ENCODE measurements around the gene PLPPR4. TPM values are rescaled to one million over a fixed set of nuclear protein-coding genes. Genes with fewer than 3 reads are reported as not detected.

Gene PLPPR4
- polyA plus RNA-seq, 1 of the 3 experiments (the other 2 are of a cell fraction): 0.61 TPM

DNA sequence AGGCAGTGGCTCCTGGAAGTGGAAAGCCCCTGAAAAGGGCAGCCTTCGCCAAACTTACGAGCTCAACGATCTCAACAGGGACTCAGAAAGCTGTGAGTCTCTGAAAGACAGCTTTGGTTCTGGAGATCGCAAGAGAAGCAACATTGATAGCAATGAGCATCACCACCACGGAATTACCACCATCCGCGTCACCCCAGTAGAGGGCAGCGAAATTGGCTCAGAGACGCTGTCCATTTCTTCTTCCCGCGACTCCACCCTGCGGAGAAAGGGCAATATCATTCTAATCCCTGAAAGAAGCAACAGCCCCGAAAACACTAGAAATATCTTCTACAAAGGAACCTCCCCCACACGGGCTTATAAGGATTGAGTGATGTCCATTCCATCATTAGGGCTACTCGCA lies 42.4 kb downstream of the PLPPR4 start:
- H4K20me1 ChIP-seq (ENCODE audit: insufficient read depth): no peaks in the 10 kb centered on the region
- ChIA-PET CTCF (interaction anchor here (0.7 to 0.9 kb wide), 2 partner anchors 11 to 25 kb away, joined by 3 read pairs; no protein-coding TSS in a partner anchor), POLR2A (no interaction called here)
- no peaks in the 10 kb centered on the region for H3K79me2 ChIP-seq (ENCODE audit: insufficient read depth)
- no peaks in the 10 kb centered on the region for H3F3A ChIP-seq (replicated peaks; ENCODE audit: insufficient read depth)
- TF ChIP-seq, protein P1, sequence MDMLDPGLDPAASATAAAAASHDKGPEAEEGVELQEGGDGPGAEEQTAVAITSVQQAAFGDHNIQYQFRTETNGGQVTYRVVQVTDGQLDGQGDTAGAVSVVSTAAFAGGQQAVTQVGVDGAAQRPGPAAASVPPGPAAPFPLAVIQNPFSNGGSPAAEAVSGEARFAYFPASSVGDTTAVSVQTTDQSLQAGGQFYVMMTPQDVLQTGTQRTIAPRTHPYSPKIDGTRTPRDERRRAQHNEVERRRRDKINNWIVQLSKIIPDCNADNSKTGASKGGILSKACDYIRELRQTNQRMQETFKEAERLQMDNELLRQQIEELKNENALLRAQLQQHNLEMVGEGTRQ (IDR thresholded peaks at IDR 0.05; ENCODE audit: borderline replicate concordance, low read depth, low read length): no peak
- TF ChIP-seq YY1 (IDR thresholded peaks at IDR 0.05; ENCODE audit: low read depth): no peak
- no peak for TF ChIP-seq RAD21 (IDR thresholded peaks at IDR 0.05; ENCODE audit: low read length)
- TF ChIP-seq, protein P2, sequence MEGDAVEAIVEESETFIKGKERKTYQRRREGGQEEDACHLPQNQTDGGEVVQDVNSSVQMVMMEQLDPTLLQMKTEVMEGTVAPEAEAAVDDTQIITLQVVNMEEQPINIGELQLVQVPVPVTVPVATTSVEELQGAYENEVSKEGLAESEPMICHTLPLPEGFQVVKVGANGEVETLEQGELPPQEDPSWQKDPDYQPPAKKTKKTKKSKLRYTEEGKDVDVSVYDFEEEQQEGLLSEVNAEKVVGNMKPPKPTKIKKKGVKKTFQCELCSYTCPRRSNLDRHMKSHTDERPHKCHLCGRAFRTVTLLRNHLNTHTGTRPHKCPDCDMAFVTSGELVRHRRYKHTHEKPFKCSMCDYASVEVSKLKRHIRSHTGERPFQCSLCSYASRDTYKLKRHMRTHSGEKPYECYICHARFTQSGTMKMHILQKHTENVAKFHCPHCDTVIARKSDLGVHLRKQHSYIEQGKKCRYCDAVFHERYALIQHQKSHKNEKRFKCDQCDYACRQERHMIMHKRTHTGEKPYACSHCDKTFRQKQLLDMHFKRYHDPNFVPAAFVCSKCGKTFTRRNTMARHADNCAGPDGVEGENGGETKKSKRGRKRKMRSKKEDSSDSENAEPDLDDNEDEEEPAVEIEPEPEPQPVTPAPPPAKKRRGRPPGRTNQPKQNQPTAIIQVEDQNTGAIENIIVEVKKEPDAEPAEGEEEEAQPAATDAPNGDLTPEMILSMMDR (IDR thresholded peaks at IDR 0.05): no peak
- TF ChIP-seq, protein P3, sequence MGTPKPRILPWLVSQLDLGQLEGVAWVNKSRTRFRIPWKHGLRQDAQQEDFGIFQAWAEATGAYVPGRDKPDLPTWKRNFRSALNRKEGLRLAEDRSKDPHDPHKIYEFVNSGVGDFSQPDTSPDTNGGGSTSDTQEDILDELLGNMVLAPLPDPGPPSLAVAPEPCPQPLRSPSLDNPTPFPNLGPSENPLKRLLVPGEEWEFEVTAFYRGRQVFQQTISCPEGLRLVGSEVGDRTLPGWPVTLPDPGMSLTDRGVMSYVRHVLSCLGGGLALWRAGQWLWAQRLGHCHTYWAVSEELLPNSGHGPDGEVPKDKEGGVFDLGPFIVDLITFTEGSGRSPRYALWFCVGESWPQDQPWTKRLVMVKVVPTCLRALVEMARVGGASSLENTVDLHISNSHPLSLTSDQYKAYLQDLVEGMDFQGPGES (IDR thresholded peaks at IDR 0.05; ENCODE audit: low read depth, low read length): no peak
- TF ChIP-seq, protein P4, sequence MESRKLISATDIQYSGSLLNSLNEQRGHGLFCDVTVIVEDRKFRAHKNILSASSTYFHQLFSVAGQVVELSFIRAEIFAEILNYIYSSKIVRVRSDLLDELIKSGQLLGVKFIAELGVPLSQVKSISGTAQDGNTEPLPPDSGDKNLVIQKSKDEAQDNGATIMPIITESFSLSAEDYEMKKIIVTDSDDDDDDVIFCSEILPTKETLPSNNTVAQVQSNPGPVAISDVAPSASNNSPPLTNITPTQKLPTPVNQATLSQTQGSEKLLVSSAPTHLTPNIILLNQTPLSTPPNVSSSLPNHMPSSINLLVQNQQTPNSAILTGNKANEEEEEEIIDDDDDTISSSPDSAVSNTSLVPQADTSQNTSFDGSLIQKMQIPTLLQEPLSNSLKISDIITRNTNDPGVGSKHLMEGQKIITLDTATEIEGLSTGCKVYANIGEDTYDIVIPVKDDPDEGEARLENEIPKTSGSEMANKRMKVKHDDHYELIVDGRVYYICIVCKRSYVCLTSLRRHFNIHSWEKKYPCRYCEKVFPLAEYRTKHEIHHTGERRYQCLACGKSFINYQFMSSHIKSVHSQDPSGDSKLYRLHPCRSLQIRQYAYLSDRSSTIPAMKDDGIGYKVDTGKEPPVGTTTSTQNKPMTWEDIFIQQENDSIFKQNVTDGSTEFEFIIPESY (IDR thresholded peaks at IDR 0.05; ENCODE audit: borderline replicate concordance, low read depth): no peak
- no peak for TF ChIP-seq FOSL2 (IDR thresholded peaks at IDR 0.05; ENCODE audit: borderline replicate concordance, low read depth)
- TF ChIP-seq, protein P5, sequence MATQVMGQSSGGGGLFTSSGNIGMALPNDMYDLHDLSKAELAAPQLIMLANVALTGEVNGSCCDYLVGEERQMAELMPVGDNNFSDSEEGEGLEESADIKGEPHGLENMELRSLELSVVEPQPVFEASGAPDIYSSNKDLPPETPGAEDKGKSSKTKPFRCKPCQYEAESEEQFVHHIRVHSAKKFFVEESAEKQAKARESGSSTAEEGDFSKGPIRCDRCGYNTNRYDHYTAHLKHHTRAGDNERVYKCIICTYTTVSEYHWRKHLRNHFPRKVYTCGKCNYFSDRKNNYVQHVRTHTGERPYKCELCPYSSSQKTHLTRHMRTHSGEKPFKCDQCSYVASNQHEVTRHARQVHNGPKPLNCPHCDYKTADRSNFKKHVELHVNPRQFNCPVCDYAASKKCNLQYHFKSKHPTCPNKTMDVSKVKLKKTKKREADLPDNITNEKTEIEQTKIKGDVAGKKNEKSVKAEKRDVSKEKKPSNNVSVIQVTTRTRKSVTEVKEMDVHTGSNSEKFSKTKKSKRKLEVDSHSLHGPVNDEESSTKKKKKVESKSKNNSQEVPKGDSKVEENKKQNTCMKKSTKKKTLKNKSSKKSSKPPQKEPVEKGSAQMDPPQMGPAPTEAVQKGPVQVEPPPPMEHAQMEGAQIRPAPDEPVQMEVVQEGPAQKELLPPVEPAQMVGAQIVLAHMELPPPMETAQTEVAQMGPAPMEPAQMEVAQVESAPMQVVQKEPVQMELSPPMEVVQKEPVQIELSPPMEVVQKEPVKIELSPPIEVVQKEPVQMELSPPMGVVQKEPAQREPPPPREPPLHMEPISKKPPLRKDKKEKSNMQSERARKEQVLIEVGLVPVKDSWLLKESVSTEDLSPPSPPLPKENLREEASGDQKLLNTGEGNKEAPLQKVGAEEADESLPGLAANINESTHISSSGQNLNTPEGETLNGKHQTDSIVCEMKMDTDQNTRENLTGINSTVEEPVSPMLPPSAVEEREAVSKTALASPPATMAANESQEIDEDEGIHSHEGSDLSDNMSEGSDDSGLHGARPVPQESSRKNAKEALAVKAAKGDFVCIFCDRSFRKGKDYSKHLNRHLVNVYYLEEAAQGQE (IDR thresholded peaks at IDR 0.05; ENCODE audit: low read depth, low read length): no peak
- no peak for TF ChIP-seq GATA2 (CRISPR knock-in tag; IDR thresholded peaks at IDR 0.05)
- TF ChIP-seq MXI1 (IDR thresholded peaks at IDR 0.05; ENCODE audit: low read depth, low read length): no peak
- TF ChIP-seq NRF1 (IDR thresholded peaks at IDR 0.05; ENCODE audit: low read depth, low read length): no peak
- no peak for TF ChIP-seq RCOR1 (IDR thresholded peaks at IDR 0.05; ENCODE audit: low read length)
- WGBS (ENCODE audit: low lambda C conversion rate): 85% methylated on average over 13 of the region's 15 CpGs
- H3K9me3 ChIP-seq: no peaks in the 10 kb centered on the region
- DNase-seq: no peak
- no peaks in the 10 kb centered on the region for H3K4me1 ChIP-seq (ENCODE audit: control insufficient read depth in 1 of 2, insufficient read depth in 2 of 2, low read depth in 1 of 2, low read length in 1 of 2)
- H3K9me2 ChIP-seq: no peaks in the 10 kb centered on the region
- no peak overlapping the region for H3K4me3 ChIP-seq (ENCODE audit: low read depth in 2 of 2, low read length in 1 of 2)
- peaks cover 0 to 8% of the 10 kb centered on the region in 2 experiments for H3K36me3 ChIP-seq (replicated peaks in 1 of 2; ENCODE audit: control insufficient read depth in 1 of 2, insufficient read depth in 2 of 2, low read length in 1 of 2)
- H3K4me2 ChIP-seq: no peak overlapping the region
- H2AFZ ChIP-seq (ENCODE audit: low read depth): no peak overlapping the region
- H3K9ac ChIP-seq: no peak overlapping the region
- no peaks in the 10 kb centered on the region for H3K27me3 ChIP-seq (ENCODE audit: insufficient read depth)
- H3K27ac ChIP-seq (ENCODE audit: low read depth in 2 of 2, low read length in 1 of 2): no peak overlapping the region
